Right atrium auricular region (tissue), 2 donors: ENCODE results near the gene UBE2E3. TPM values are rescaled to one million over a fixed set of nuclear protein-coding genes. Genes with fewer than 3 reads are reported as not detected.
A peak's percentile ranks its signal among the peaks of the same experiment; 100 is the strongest.

ENCODE experiments used
- DNase-seq: peaks from one replicate; pipeline ENCODE4 v3.0.0-alpha.2; 2019; ENCODE audit warnings: low spot score
- H3K27ac ChIP-seq, 2 donors: fragments of 200-600 bp; sonication (generic); 1 replicate in 1 of 2; 2 replicates in 1 of 2; pipeline ENCODE4 v1.5.1; 2016 to 2019
- H3K27me3 ChIP-seq, 2 donors: fragments of 200-600 bp; sonication (generic); one replicate each; pipeline versions ENCODE4 v1.5.1 to v1.6.0; 2017 to 2019
- H3K36me3 ChIP-seq: fragments of 200-600 bp; sonication (generic); one replicate; pipeline ENCODE4 v1.5.1; 2016
- H3K4me1 ChIP-seq, 2 donors: fragments of 200-600 bp; sonication (generic); one replicate each; pipeline versions ENCODE4 v1.5.1 to v1.6.0; 2017 to 2019
- H3K4me3 ChIP-seq, 2 donors: fragments of 200-600 bp; sonication (generic); 1 replicate in 1 of 2; 2 replicates in 1 of 2; pipeline ENCODE4 v1.5.1; 2017 to 2019; ENCODE audit warnings: mild to moderate bottlenecking in 1 of 2, moderate library complexity in 1 of 2
- H3K9me3 ChIP-seq, 2 donors: fragments of 200-600 bp; sonication (generic); one replicate each; pipeline ENCODE4 v1.5.1; 2019
- CTCF ChIP-seq, 2 donors: fragments of 200-600 bp; sonication (generic); IDR thresholded peaks; one replicate each; pipeline ENCODE4 v1.5.1; 2019; ENCODE audit warnings: antibody characterized with exemption in 2 of 2
- total RNA-seq, 2 donors: library from RNA; depleted of rRNA; stranded (reverse); fragments of >200 nt; gene quantifications; one replicate each; pipeline ENCODE4 v1.1.0, GENCODE V29; 2016

The UBE2E3 gene
- total RNA-seq, 2 donors from 2014 or later = 48.3 to 57.3 TPM

GRCh38 chr2:181058378-181059269, 78.2 kb downstream of the UBE2E3 start:
- no peak overlapping the region for H3K27ac ChIP-seq
- H3K36me3 ChIP-seq = peaks cover 5% of the 10 kb centered on the region
- H3K4me1 ChIP-seq = no peaks in the 10 kb centered on the region
- no peak overlapping the region for H3K4me3 ChIP-seq
- no peaks in the 10 kb centered on the region for H3K27me3 ChIP-seq
- H3K9me3 ChIP-seq = no peaks in the 10 kb centered on the region
- TF ChIP-seq CTCF (IDR thresholded peaks at IDR 0.05) = peak; percentile 31 to 69
- no peak for DNase-seq

- Histone ChIP-seq H3K4me3 (no peak overlapping the region), H3K9me3 (no peaks in the 10 kb centered on the region), H3K27ac (no peak overlapping the region), H3K27me3 (no peaks in the 10 kb centered on the region), H3K36me3 (peaks cover 5% of the 10 kb centered on the region), H3K4me1 (no peaks in the 10 kb centered on the region)
- no peak for DNase-seq
- TF ChIP-seq CTCF (IDR thresholded peaks at IDR 0.05) = no peak
These were observed 83.3 kb downstream of the UBE2E3 start for GRCh38 chr2:181063696-181064095.

- H3K27me3 ChIP-seq = no peaks in the 10 kb centered on the region
- peaks cover 0 to 7% of the 10 kb centered on the region in 2 donors for H3K4me1 ChIP-seq
- DNase-seq = no peak
- H3K27ac ChIP-seq = no peak overlapping the region
- TF ChIP-seq CTCF (IDR thresholded peaks at IDR 0.05) = no peak
- no peaks in the 10 kb centered on the region for H3K9me3 ChIP-seq
- H3K36me3 ChIP-seq = peaks cover 5% of the 10 kb centered on the region
- no peak overlapping the region for H3K4me3 ChIP-seq
These were observed 85.1 kb downstream of the UBE2E3 start for GRCh38 chr2:181065458-181065857.

- no peak overlapping the region for H3K27ac ChIP-seq
- DNase-seq = no peak
- no peaks in the 10 kb centered on the region for H3K9me3 ChIP-seq
These were observed 85.9 kb downstream of the UBE2E3 start for GRCh38 chr2:181066333-181066732.

DNA sequence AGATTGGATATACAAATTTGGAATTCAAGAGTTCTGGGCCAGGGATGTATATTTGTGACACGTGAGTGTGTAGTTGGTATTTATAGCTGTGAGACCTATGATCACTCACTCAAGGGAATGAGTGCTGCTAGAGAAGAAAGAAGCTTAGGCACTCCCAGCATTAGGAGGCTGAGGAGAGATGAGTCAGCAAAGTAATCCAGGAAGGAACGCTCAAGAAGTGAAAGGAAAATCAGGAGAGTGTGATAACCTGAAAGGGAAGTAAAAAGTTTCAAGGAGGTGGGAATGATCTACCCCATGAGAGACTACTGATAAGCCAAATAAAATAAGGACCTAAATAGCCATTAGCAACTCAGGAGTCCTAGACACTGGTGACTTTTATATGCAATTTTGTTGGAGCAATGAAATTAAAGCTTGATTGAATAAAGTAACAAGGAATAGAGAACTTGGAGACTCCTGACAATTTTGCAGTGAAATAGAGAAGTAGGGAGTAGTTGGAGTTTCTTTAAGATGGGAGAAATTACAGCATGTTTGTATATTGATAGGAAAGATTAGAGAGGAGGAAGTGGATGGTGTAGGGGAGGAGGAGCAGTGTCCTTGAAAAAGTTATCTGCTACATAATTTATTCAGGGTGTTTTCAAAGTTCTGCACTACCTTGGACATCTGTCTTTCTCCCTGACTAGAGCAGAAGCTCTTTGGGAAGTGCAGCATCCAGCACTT, 89.9 kb downstream of the UBE2E3 start:
- Histone ChIP-seq H3K4me1 (peaks cover 0 to 12% of the 10 kb centered on the region in 2 donors), H3K27ac (no peak overlapping the region), H3K36me3 (no peaks in the 10 kb centered on the region), H3K27me3 (no peaks in the 10 kb centered on the region), H3K4me3 (no peak overlapping the region), H3K9me3 (no peaks in the 10 kb centered on the region)
- TF ChIP-seq CTCF (IDR thresholded peaks at IDR 0.05) = no peak
- no peak for DNase-seq

More at GRCh38 chr2:181066333-181066732, 85.9 kb downstream of the UBE2E3 start:
- H3K4me1 ChIP-seq = peaks cover 0 to 7% of the 10 kb centered on the region in 2 donors
- H3K27me3 ChIP-seq = no peaks in the 10 kb centered on the region
- H3K36me3 ChIP-seq = peaks cover 5% of the 10 kb centered on the region
- no peak overlapping the region for H3K4me3 ChIP-seq
- TF ChIP-seq CTCF (IDR thresholded peaks at IDR 0.05) = no peak
